Astrocyte (in vitro differentiated cells and primary cell): ENCODE results near the gene HOXB2. TPM values are rescaled to one million over a fixed set of nuclear protein-coding genes. Genes with fewer than 3 reads are reported as not detected.
"Not testable (repeated sequence)": the region's sequence is repeated elsewhere in the genome, so short reads cannot be mapped to it uniquely, and the experiment has no call there.

Experiments
- DNase-seq: peaks from one replicate; pipeline ENCODE4 v3.0.0-alpha.2; 2010; ENCODE audit warnings: low read depth
- FAIRE-seq: peaks from 2 replicates; lab custom pipeline; 2011; peaks lifted over from hg19 to GRCh38; lab: Jason Lieb, UNC
- H2AFZ ChIP-seq: 2 replicates; pipeline ENCODE4 v1.6.0; 2012; ENCODE audit warnings: low read depth, low read length, inconsistent platforms
- H3K27ac ChIP-seq: 2 replicates; pipeline ENCODE4 v1.5.1; 2011; ENCODE audit warnings: low read depth, low read length, inconsistent platforms
- H3K27me3 ChIP-seq: 2 replicates; pipeline ENCODE4 v1.6.0; 2011; ENCODE audit warnings: low read length, inconsistent platforms; ENCODE audit not compliant: insufficient read depth
- H3K36me3 ChIP-seq: 2 replicates; pipeline ENCODE4 v1.5.1; 2011; ENCODE audit warnings: low read length, inconsistent platforms; ENCODE audit not compliant: insufficient read depth
- H3K4me1 ChIP-seq: 2 replicates; pipeline ENCODE4 v1.5.1; 2011; ENCODE audit warnings: low read length, inconsistent platforms; ENCODE audit not compliant: insufficient read depth
- H3K4me2 ChIP-seq: 2 replicates; pipeline ENCODE4 v1.6.0; 2012; ENCODE audit warnings: low read length, inconsistent platforms
- H3K4me3 ChIP-seq: 2 replicates; pipeline ENCODE4 v1.5.1; 2011; ENCODE audit warnings: low read depth, mild to moderate bottlenecking, low read length, inconsistent platforms; ENCODE audit not compliant: insufficient read depth
- H3K79me2 ChIP-seq: 2 replicates; pipeline ENCODE4 v1.6.0; 2012; ENCODE audit warnings: mild to moderate bottlenecking, low read length, inconsistent platforms; ENCODE audit not compliant: insufficient read depth
- H3K9ac ChIP-seq: 2 replicates; pipeline ENCODE4 v1.6.0; 2012; ENCODE audit warnings: mild to moderate bottlenecking, low read length, inconsistent platforms
- H3K9me3 ChIP-seq: 2 replicates; pipeline ENCODE4 v1.5.1; 2012; ENCODE audit warnings: low read depth, mild to moderate bottlenecking, low read length, inconsistent platforms; ENCODE audit not compliant: insufficient read depth
- H4K20me1 ChIP-seq: 2 replicates; pipeline ENCODE4 v1.6.0; 2012; ENCODE audit warnings: low read length, inconsistent platforms; ENCODE audit not compliant: insufficient read depth
- H3K27ac Mint-ChIP-seq: one replicate; pipeline ENCODE4 v1.8.0; 2021; ENCODE audit warnings: mild to moderate bottlenecking, mixed read lengths; ENCODE audit not compliant: unreplicated experiment
- H3K27me3 Mint-ChIP-seq: one replicate; pipeline ENCODE4 v1.8.0; 2021; ENCODE audit warnings: low read depth, mixed read lengths; ENCODE audit not compliant: unreplicated experiment
- H3K36me3 Mint-ChIP-seq: one replicate; pipeline ENCODE4 v1.8.0; 2021; ENCODE audit warnings: low read depth, mixed read lengths; ENCODE audit not compliant: unreplicated experiment
- H3K4me1 Mint-ChIP-seq: one replicate; pipeline ENCODE4 v1.8.0; 2021; ENCODE audit warnings: low read depth, mixed read lengths; ENCODE audit not compliant: unreplicated experiment
- H3K4me3 Mint-ChIP-seq: one replicate; pipeline ENCODE4 v1.8.0; 2021; ENCODE audit warnings: mild to moderate bottlenecking, moderate library complexity, mixed read lengths; ENCODE audit not compliant: unreplicated experiment
- H3K9me3 Mint-ChIP-seq: one replicate; pipeline ENCODE4 v1.8.0; 2021; ENCODE audit warnings: mild to moderate bottlenecking, mixed read lengths; ENCODE audit not compliant: unreplicated experiment
- EZH2 ChIP-seq: IDR thresholded peaks from 2 replicates; pipeline ENCODE4 v1.6.1; 2012; ENCODE audit warnings: mild to moderate bottlenecking, low read length, inconsistent platforms; ENCODE audit not compliant: insufficient read depth
- total RNA-seq: library from RNA; stranded (reverse); gene quantifications from 2 replicates; pipeline ENCODE4 v1.2.1, GENCODE V29; 2021
- TF ChIP-seq, protein P1 (sequence below): IDR thresholded peaks from 2 replicates; pipeline ENCODE4 v1.5.1; 2011; ENCODE audit warnings: low read depth, mild to moderate bottlenecking, inconsistent platforms, low read length, moderate library complexity; ENCODE audit not compliant: insufficient read depth

The HOXB2 gene
- total RNA-seq, 1 donor from 2014 or later, result 0.41 TPM

DNA sequence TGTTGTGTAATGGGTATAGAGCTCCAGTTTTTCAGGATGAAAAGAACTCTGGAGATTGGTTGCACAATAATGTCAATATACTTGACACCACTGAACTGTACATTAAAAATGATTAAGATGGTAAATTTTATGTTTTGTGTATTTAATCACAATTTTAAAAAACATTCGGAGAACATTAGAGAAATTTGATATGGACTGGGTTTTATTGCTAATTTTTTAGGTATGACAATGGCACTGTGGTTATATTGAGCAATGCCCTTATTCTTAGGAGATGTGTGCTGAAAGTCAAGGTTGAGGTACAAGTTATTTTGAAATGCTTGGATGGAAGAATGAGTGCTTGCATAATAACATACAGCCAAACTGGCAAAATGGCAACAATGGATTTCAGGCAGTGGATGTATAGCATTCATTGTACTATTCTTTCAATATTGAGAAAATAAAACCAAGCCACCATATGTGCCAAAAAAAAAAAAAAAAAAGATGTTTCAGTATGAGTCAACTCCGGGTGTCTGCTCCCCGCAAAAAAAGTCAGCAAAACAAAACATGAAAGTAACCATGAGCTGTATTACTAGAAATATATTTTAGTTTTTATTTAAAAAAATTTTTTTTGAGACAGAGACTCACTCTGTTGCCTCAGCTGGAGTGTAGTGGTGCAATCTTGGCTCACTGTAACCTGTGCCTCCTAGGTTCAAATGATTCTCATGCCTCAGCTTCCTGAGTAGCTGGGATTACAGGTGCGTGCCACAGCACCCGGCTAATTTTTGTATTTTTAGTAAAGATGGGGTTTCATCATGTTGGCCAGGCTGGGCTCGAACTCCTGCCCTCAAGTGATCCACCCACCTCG lies 33.9 kb downstream of the HOXB2 start:
- Histone ChIP-seq H3K9me3 (no peaks in the 10 kb centered on the region), H3K27me3 (peaks cover 3% of the 10 kb centered on the region), H3K27ac (no peak overlapping the region), H3K4me2 (no peak overlapping the region), H3K4me3 (no peak overlapping the region), H3K4me1 (peaks cover 10% of the 10 kb centered on the region), H3K9ac (no peak overlapping the region), H2AFZ (no peak overlapping the region), H3K36me3 (no peaks in the 10 kb centered on the region), H3K79me2 (no peaks in the 10 kb centered on the region), H4K20me1 (no peaks in the 10 kb centered on the region)
- Mint-ChIP-seq H3K27me3 (peaks cover 42% of the 10 kb centered on the region), H3K4me1 (peaks cover 8% of the 10 kb centered on the region), H3K36me3 (no peaks in the 10 kb centered on the region), H3K4me3 (no peak overlapping the region), H3K27ac (no peak overlapping the region), H3K9me3 (peaks cover 3% of the 10 kb centered on the region)
- FAIRE-seq (no peak), DNase-seq (peak; percentile 31)
- TF ChIP-seq EZH2, result no peak
- TF ChIP-seq, protein P1, sequence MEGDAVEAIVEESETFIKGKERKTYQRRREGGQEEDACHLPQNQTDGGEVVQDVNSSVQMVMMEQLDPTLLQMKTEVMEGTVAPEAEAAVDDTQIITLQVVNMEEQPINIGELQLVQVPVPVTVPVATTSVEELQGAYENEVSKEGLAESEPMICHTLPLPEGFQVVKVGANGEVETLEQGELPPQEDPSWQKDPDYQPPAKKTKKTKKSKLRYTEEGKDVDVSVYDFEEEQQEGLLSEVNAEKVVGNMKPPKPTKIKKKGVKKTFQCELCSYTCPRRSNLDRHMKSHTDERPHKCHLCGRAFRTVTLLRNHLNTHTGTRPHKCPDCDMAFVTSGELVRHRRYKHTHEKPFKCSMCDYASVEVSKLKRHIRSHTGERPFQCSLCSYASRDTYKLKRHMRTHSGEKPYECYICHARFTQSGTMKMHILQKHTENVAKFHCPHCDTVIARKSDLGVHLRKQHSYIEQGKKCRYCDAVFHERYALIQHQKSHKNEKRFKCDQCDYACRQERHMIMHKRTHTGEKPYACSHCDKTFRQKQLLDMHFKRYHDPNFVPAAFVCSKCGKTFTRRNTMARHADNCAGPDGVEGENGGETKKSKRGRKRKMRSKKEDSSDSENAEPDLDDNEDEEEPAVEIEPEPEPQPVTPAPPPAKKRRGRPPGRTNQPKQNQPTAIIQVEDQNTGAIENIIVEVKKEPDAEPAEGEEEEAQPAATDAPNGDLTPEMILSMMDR, result no peak

DNA sequence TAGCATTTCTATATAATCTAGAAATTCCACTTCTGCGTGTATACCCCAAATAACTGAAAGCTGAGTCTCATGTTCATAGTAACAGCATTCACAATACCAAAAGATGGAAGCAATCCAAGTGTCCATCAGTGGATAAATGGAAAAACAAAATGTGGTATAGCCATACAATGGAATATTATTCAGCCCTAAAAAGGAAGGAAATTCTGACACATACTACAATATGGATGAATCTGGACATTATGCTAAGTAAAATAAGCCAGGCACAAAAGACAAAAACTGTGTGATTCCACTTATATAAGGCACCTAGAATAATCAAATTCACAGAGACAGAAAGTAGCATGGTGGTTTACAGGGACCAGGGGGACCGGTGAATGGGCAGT lies 34.5 kb downstream of the HOXB2 start:
- Mint-ChIP-seq H3K27me3 (peaks cover 38% of the 10 kb centered on the region), H3K36me3 (no peaks in the 10 kb centered on the region)
- no peak for FAIRE-seq

DNA sequence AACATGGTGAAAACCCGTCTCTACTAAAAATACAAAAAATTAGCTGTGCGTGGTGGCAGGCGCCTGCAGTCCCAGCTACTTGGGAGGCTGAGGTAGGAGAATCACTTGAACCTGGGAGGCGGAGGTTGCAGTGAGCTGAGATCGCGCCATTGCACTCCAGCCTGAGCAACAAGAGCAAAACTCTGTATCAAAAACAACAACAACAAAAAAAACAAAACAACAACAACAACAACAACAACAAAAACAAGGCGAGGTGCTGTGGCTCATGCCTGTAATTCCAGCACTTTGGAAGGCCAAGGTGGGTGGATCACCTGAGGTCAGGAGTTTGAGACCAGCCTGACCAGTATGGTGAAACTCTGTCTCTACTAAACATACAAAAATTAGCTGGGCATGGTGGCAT lies 35.2 kb downstream of the HOXB2 start:
- not testable (repeated sequence) for H2AFZ ChIP-seq, H3K27ac ChIP-seq, H3K79me2 ChIP-seq, H3K9me3 Mint-ChIP-seq, H3K27ac Mint-ChIP-seq, H3K4me3 Mint-ChIP-seq, H3K4me2 ChIP-seq, H3K36me3 Mint-ChIP-seq, H4K20me1 ChIP-seq, H3K9ac ChIP-seq, FAIRE-seq, H3K36me3 ChIP-seq, H3K9me3 ChIP-seq, DNase-seq, H3K27me3 ChIP-seq, H3K4me3 ChIP-seq
- peaks cover 14% of the 10 kb centered on the region for H3K4me1 Mint-ChIP-seq
- peaks cover 33% of the 10 kb centered on the region for H3K27me3 Mint-ChIP-seq
- H3K4me1 ChIP-seq, result peaks cover 17% of the 10 kb centered on the region

More for the DNA sequence above, 34.5 kb downstream of the HOXB2 start:
- no peaks in the 10 kb centered on the region for H3K79me2 ChIP-seq
- Mint-ChIP-seq H3K4me3 (no peak overlapping the region), H3K9me3 (peaks cover 3% of the 10 kb centered on the region), H3K27ac (no peak overlapping the region), H3K4me1 (peaks cover 14% of the 10 kb centered on the region)
- DNase-seq, result no peak
- no peak overlapping the region for H3K9ac ChIP-seq
- no peaks in the 10 kb centered on the region for H3K36me3 ChIP-seq
- H2AFZ ChIP-seq, result no peak overlapping the region
- no peak overlapping the region for H3K4me3 ChIP-seq
- H3K27ac ChIP-seq, result no peak overlapping the region
- H4K20me1 ChIP-seq, result no peaks in the 10 kb centered on the region
- TF ChIP-seq, protein P1, result no peak
- TF ChIP-seq EZH2, result no peak
- H3K9me3 ChIP-seq, result no peaks in the 10 kb centered on the region
- peaks cover 3% of the 10 kb centered on the region for H3K27me3 ChIP-seq
- peaks cover 16% of the 10 kb centered on the region for H3K4me1 ChIP-seq
- H3K4me2 ChIP-seq, result no peak overlapping the region
